ENCODE measurements around the gene COX10.
"Not testable (repeated sequence)": the region's sequence is repeated elsewhere in the genome, so short reads cannot be mapped to it uniquely, and the experiment has no call there.

The COX10 gene

DNA sequence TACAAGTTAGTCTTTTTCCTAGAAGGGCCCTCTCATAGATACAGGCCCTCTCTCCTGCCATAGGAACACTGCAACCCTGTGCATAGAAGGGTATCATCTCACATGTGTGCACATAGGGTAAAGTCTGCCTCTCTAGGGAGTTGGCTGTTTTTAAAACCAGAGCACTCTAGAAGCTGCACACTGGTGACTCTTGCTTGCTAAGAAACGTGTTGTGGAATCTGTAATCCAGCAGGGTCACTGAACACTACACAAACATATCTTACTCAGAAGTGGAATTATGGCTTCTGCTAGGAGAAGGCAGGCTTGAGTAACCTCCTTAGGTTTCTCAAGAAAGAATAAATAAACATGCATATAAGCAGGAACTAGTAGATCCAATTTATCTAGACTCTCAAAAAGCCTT, 121.5 kb downstream of the COX10 start:
- H3K9me3 ChIP-seq (ENCODE audit: control insufficient read depth, insufficient read depth, low read length); H3K4me3 ChIP-seq (ENCODE audit: low read length); H3K27ac ChIP-seq (ENCODE audit: low read length); DNase-seq (ENCODE audit: low read depth, low spot score); H3K36me3 ChIP-seq (ENCODE audit: control insufficient read depth, insufficient read depth, low read length); H3K4me1 ChIP-seq (ENCODE audit: control insufficient read depth, insufficient read depth, low read length); H3K27me3 ChIP-seq (ENCODE audit: control insufficient read depth, insufficient read depth, low read length): not testable (repeated sequence)
- WGBS (ENCODE audit: insufficient coverage, insufficient read length) = no CpG with 5 or more reads among the region's 1 CpG

DNA sequence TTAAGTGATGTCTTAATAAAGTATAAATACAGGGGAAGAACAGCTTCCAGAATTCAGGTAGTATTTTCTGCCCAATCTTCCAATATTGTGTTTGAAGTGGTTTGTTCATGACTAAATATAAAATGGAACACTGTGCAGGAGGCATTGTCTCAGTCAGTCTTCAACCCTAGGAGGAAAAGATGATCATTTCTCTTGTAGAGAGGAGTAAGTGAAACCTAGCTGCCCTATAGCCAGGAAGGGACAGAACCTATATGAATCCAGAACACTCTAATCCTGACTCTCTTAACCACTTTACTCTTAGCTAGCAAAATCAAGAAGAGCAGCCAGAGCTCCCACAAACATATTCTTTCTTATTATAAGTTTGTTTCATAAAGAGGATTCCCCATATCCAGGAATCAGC, 122.2 kb downstream of the COX10 start:
- not testable (repeated sequence) for H3K4me3 ChIP-seq (ENCODE audit: low read length); H3K27ac ChIP-seq (ENCODE audit: low read length); H3K9me3 ChIP-seq (ENCODE audit: control insufficient read depth, insufficient read depth, low read length); DNase-seq (ENCODE audit: low read depth, low spot score); H3K27me3 ChIP-seq (ENCODE audit: control insufficient read depth, insufficient read depth, low read length); H3K36me3 ChIP-seq (ENCODE audit: control insufficient read depth, insufficient read depth, low read length); H3K4me1 ChIP-seq (ENCODE audit: control insufficient read depth, insufficient read depth, low read length)

DNA sequence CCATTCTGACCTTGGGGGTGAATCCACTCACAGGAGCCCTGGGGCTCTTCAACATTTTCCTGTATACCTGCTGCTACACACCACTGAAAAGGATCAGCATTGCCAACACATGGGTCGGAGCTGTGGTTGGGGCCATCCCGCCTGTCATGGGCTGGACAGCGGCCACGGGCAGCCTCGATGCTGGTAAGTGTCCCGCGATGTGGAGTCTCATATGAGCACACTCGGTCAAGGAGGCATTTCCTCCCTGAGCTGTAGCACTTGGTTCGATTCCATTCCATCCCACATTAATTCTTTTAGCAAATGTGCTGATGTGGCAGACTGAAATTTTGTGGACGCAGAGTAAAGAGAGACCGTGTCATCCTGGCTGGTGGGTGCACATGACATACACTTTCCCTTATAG, 122.7 kb downstream of the COX10 start:
- H3K36me3 ChIP-seq (ENCODE audit: control insufficient read depth, insufficient read depth, low read length); H3K27me3 ChIP-seq (ENCODE audit: control insufficient read depth, insufficient read depth, low read length); DNase-seq (ENCODE audit: low read depth, low spot score); H3K4me3 ChIP-seq (ENCODE audit: low read length); H3K4me1 ChIP-seq (ENCODE audit: control insufficient read depth, insufficient read depth, low read length); H3K9me3 ChIP-seq (ENCODE audit: control insufficient read depth, insufficient read depth, low read length); H3K27ac ChIP-seq (ENCODE audit: low read length): not testable (repeated sequence)
- no CpG with 5 or more reads among the region's 11 CpGs for WGBS (ENCODE audit: insufficient coverage, insufficient read length)

DNA sequence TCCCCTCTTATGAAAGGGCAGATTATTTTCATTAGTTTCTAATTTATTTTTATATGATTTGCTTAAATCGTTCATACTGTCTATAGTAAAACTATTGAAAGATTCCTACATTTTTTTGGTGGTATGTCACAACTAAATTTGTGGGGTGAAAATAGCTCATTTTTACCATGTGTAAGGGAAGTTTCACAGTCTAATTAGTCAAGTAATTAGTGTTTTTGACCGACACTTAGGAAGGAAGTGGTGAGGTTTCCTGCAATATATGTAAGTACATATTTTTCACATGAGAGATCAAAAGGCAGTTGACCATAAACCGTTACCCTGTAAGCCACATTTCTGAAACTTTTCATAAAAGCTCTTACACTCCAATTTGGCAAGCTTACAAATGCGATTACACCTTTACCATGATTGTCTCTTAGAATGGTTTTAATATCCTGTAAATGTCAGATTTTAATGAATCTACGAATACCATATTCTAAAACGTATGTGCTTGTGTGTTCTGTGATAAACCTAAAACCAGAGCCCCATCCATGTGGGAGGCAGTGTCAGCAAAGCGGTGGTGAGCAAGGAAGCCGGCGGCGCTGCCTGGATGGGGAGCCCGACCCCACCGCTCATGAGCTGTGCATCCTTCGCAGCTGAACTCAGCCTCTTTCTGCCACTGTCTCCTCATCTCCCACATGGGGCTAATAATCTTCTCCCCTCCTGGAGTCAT, 123.5 kb downstream of the COX10 start:
- H3K4me1 ChIP-seq (ENCODE audit: control insufficient read depth, insufficient read depth, low read length); H3K4me3 ChIP-seq (ENCODE audit: low read length); H3K27ac ChIP-seq (ENCODE audit: low read length); H3K36me3 ChIP-seq (ENCODE audit: control insufficient read depth, insufficient read depth, low read length); H3K9me3 ChIP-seq (ENCODE audit: control insufficient read depth, insufficient read depth, low read length); H3K27me3 ChIP-seq (ENCODE audit: control insufficient read depth, insufficient read depth, low read length); DNase-seq (ENCODE audit: low read depth, low spot score): not testable (repeated sequence)
- WGBS (ENCODE audit: insufficient coverage, insufficient read length) = no CpG with 5 or more reads among the region's 13 CpGs

DNA sequence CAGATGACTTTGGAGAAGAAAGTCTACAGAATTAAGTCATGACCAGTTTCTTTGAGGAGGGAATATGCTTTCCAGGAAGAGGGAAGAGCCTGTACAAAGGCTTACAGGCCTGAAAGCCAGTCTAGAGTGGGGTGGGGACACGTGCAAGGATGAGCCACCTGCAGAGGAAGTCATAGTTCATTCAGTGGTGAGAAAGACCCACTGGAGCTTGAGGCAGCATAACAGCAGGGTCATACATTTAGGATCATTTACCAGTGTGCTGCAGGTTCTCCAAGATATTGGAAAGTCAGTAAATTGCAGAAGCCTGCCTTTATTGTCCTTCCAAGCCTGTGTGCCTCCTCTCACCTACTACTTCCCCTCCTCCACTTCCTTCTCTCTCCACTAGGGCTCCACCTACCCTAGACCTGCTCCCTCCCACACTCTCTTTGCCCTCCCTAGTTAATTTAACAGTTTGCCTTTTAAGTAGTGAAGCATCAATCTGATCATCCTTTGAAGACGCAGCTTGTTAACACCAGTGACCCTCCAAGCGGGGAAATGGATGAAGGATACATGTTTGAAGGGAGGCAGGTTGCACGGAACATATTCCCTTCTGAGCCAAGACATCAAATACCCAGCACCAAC, 127.2 kb downstream of the COX10 start:
- Histone ChIP-seq H3K9me3 (ENCODE audit: control insufficient read depth, insufficient read depth, low read length) (no peaks in the 10 kb centered on the region), H3K27me3 (ENCODE audit: control insufficient read depth, insufficient read depth, low read length) (no peaks in the 10 kb centered on the region), H3K4me3 (ENCODE audit: low read length) (no peak overlapping the region), H3K27ac (ENCODE audit: low read length) (no peak overlapping the region), H3K4me1 (ENCODE audit: control insufficient read depth, insufficient read depth, low read length) (no peaks in the 10 kb centered on the region), H3K36me3 (ENCODE audit: control insufficient read depth, insufficient read depth, low read length) (no peaks in the 10 kb centered on the region)
- no peak for DNase-seq (ENCODE audit: low read depth, low spot score)
- no CpG with 5 or more reads among the region's 4 CpGs for WGBS (ENCODE audit: insufficient coverage, insufficient read length)

DNA sequence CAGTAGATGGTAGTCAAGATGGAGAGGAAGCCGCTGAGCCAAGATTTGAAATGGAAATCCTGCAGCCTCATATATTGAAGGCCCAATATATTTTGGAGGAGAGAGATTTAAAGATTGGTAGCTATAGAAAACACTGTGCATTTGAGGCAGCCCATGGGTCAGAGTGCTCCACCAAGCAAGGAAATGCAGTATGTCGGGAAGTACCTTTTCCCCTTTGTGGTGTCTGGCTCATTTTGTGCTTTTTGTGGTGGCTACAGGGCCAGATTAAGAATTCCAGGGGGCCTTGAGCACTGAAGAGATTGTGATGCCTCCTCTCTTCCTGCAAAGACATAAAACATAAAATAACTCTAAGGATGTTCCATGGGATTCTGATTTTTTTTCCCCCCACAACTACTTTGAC, 127.8 kb downstream of the COX10 start:
- Histone ChIP-seq H3K4me3 (ENCODE audit: low read length) (no peak overlapping the region), H3K27me3 (ENCODE audit: control insufficient read depth, insufficient read depth, low read length) (no peaks in the 10 kb centered on the region), H3K9me3 (ENCODE audit: control insufficient read depth, insufficient read depth, low read length) (no peaks in the 10 kb centered on the region), H3K4me1 (ENCODE audit: control insufficient read depth, insufficient read depth, low read length) (no peaks in the 10 kb centered on the region), H3K27ac (ENCODE audit: low read length) (no peak overlapping the region), H3K36me3 (ENCODE audit: control insufficient read depth, insufficient read depth, low read length) (no peaks in the 10 kb centered on the region)
- WGBS (ENCODE audit: insufficient coverage, insufficient read length) = no CpG with 5 or more reads among the region's 2 CpGs
- DNase-seq (ENCODE audit: low read depth, low spot score) = no peak

DNA sequence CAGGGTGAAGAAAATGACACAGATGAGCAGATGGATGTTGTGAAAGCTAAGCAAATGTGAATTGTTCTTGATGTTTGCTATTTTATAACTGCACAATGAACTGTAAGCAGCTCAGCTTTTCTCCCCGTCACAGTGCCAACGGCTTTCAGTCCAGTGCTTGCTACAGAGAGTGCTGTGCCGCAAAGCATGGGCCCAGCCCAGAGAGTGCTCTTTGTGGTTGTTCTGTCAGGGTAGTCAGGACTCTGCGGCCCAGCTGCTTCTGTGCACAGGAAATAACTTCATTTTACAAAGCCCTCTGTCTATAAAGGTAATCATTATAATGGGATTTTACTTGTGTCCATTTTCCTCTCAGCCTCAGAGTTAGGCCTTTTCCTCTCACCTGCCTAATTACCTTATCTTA, 128.3 kb downstream of the COX10 start:
- Histone ChIP-seq H3K27me3 (ENCODE audit: control insufficient read depth, insufficient read depth, low read length) (no peaks in the 10 kb centered on the region), H3K9me3 (ENCODE audit: control insufficient read depth, insufficient read depth, low read length) (no peaks in the 10 kb centered on the region), H3K36me3 (ENCODE audit: control insufficient read depth, insufficient read depth, low read length) (no peaks in the 10 kb centered on the region), H3K4me1 (ENCODE audit: control insufficient read depth, insufficient read depth, low read length) (no peaks in the 10 kb centered on the region), H3K27ac (ENCODE audit: low read length) (no peak overlapping the region), H3K4me3 (ENCODE audit: low read length) (no peak overlapping the region)
- WGBS (ENCODE audit: insufficient coverage, insufficient read length) = no CpG with 5 or more reads among the region's 4 CpGs
- DNase-seq (ENCODE audit: low read depth, low spot score) = no peak

DNA sequence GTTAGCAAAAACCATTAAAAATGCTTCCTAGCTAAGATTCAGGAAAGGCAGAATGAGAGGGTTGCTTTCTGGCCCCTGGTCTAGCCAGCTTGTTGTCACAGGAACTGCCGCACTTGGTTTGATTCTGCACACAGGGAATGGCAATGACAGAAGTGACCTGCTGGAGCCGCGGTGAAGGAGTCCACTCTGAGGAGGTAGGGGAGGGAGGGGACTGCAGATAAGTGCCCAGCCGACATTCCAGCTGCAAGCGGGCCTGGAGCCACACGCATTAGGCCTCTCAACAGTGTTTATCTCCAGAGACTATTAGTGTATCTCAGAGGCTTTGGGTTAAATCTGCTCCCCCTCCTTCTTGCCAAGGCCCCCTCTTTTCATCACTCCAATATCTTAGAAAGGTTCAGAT, 128.7 kb downstream of the COX10 start:
- H3K27me3 ChIP-seq (ENCODE audit: control insufficient read depth, insufficient read depth, low read length) = no peaks in the 10 kb centered on the region
- no peaks in the 10 kb centered on the region for H3K4me1 ChIP-seq (ENCODE audit: control insufficient read depth, insufficient read depth, low read length)
- no peaks in the 10 kb centered on the region for H3K9me3 ChIP-seq (ENCODE audit: control insufficient read depth, insufficient read depth, low read length)
- WGBS (ENCODE audit: insufficient coverage, insufficient read length) = no CpG with 5 or more reads among the region's 6 CpGs
- no peak for DNase-seq (ENCODE audit: low read depth, low spot score)
- H3K27ac ChIP-seq (ENCODE audit: low read length) = no peak overlapping the region
- no peaks in the 10 kb centered on the region for H3K36me3 ChIP-seq (ENCODE audit: control insufficient read depth, insufficient read depth, low read length)
- H3K4me3 ChIP-seq (ENCODE audit: low read length) = no peak overlapping the region

DNA sequence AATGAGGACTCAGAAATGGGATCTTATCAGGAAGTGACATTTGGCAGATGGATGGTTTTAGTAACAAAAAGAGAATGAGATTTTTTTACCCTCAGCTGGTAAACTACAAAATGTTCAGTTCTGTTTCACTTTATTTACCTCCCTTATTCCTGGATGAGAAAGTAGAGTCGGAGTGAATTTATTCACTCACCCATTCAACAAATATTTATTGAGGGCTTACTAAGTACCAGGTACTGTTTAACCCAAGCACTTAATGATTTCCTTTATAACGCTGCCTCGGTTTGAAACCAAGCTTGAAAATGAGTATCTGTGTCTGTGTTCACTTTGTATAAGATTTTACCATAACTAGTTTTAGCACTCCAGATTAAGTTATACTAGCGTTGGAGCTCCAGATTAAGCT, 129.3 kb downstream of the COX10 start:
- Histone ChIP-seq H3K36me3 (ENCODE audit: control insufficient read depth, insufficient read depth, low read length) (no peaks in the 10 kb centered on the region), H3K27ac (ENCODE audit: low read length) (no peak overlapping the region), H3K4me1 (ENCODE audit: control insufficient read depth, insufficient read depth, low read length) (no peaks in the 10 kb centered on the region), H3K4me3 (ENCODE audit: low read length) (no peak overlapping the region), H3K27me3 (ENCODE audit: control insufficient read depth, insufficient read depth, low read length) (no peaks in the 10 kb centered on the region), H3K9me3 (ENCODE audit: control insufficient read depth, insufficient read depth, low read length) (no peaks in the 10 kb centered on the region)
- DNase-seq (ENCODE audit: low read depth, low spot score) = no peak
- no CpG with 5 or more reads among the region's 4 CpGs for WGBS (ENCODE audit: insufficient coverage, insufficient read length)

DNA sequence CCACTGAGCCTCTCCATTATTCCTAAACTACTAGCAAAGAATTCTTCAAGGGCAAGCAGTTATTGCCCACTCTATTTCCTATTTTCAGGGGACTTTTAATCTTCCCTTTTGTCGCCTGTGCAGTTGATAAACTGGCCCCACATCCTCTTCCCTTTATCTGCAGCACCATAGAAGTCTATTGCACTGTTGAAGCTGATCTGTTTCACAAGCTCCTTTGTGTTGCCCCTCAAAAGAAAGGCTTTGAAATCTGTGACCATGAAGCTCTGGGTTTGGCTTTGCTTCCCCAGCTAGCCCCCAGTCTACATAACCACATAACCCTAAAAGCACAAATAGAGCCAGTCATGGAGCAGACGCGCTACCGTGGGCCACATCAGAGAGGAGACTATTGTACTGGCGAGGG, 130.3 kb downstream of the COX10 start:
- H3K27me3 ChIP-seq (ENCODE audit: control insufficient read depth, insufficient read depth, low read length) = no peaks in the 10 kb centered on the region
- no CpG with 5 or more reads among the region's 5 CpGs for WGBS (ENCODE audit: insufficient coverage, insufficient read length)
- no peak for DNase-seq (ENCODE audit: low read depth, low spot score)
- no peaks in the 10 kb centered on the region for H3K9me3 ChIP-seq (ENCODE audit: control insufficient read depth, insufficient read depth, low read length)
- no peak overlapping the region for H3K27ac ChIP-seq (ENCODE audit: low read length)
- H3K36me3 ChIP-seq (ENCODE audit: control insufficient read depth, insufficient read depth, low read length) = no peaks in the 10 kb centered on the region
- H3K4me1 ChIP-seq (ENCODE audit: control insufficient read depth, insufficient read depth, low read length) = no peaks in the 10 kb centered on the region
- H3K4me3 ChIP-seq (ENCODE audit: low read length) = no peak overlapping the region

DNA sequence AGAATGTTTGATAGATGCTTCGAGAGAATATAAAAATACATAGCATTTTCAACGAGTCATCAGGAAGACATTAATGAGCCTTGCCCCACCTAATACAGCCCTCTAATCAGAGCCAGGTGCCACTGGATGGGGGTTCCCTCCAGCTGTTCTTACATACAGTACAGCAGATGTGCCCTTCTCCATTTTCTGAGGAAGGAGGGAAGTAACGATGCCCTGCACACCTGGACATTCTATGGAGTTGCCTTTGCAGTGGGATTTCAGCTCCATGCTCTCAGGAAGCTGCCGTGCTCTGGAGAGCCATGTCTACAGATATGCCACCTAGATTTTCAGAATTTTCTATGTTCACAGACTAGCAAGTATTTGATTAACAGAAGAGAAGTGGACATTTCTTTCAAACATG, 131.1 kb downstream of the COX10 start:
- no peak overlapping the region for H3K27ac ChIP-seq (ENCODE audit: low read length)
- WGBS (ENCODE audit: insufficient coverage, insufficient read length) = no CpG with 5 or more reads among the region's 4 CpGs
- no peak for DNase-seq (ENCODE audit: low read depth, low spot score)
- H3K4me3 ChIP-seq (ENCODE audit: low read length) = no peak overlapping the region
- H3K9me3 ChIP-seq (ENCODE audit: control insufficient read depth, insufficient read depth, low read length) = no peaks in the 10 kb centered on the region
- H3K4me1 ChIP-seq (ENCODE audit: control insufficient read depth, insufficient read depth, low read length) = no peaks in the 10 kb centered on the region
- no peaks in the 10 kb centered on the region for H3K36me3 ChIP-seq (ENCODE audit: control insufficient read depth, insufficient read depth, low read length)
- H3K27me3 ChIP-seq (ENCODE audit: control insufficient read depth, insufficient read depth, low read length) = no peaks in the 10 kb centered on the region

All from iPS DF 6.9 (cell line).